A549 (cell line): ENCODE data around the gene SLC16A5.

Experiments used
- CTCF ChIP-seq: fragments of >200 bp; sonication (Bioruptor Twin); formaldehyde crosslinking; IDR thresholded peaks from 3 replicates; pipeline ENCODE4 v1.5.1; 2016
- ESRRA ChIP-seq: fragments of 150-350 bp; IDR thresholded peaks from 2 replicates; pipeline ENCODE4 v1.6.1; 2014; ENCODE audit warnings: mild to moderate bottlenecking, low read length, borderline replicate concordance
- HMGXB4 ChIP-seq: fragments of 250-450 bp; sonication (Bioruptor Pico); IDR thresholded peaks from 2 replicates; pipeline ENCODE4 v1.5.0; 2021; ENCODE audit warnings: mild to moderate bottlenecking, moderate library complexity, borderline replicate concordance
- MAFK ChIP-seq: fragments of 450-650 bp; IDR thresholded peaks from 2 replicates; pipeline ENCODE4 v1.6.1; 2014; ENCODE audit not compliant: partially characterized antibody
- MYC ChIP-seq: IDR thresholded peaks from 2 replicates; pipeline ENCODE4 v1.6.1; 2012; ENCODE audit warnings: mild to moderate bottlenecking, inconsistent platforms, low read length, improper control_type of control experiment, borderline replicate concordance
- NR3C1 ChIP-seq: fragments of >200 bp; sonication (Bioruptor Twin); formaldehyde crosslinking; IDR thresholded peaks from 3 replicates; pipeline ENCODE4 v1.6.1; 2017
- POLR2A ChIP-seq: IDR thresholded peaks from 2 replicates; pipeline ENCODE4 v1.6.1; 2012; ENCODE audit warnings: mild to moderate bottlenecking, low read length
- POLR2AphosphoS2 ChIP-seq: conservative IDR thresholded peaks from 2 replicates; pipeline ENCODE4 v1.6.1; 2012; ENCODE audit warnings: low read length, improper control_type of control experiment, inconsistent platforms
- RNF2 ChIP-seq: fragments of 200-600 bp; sonication (generic); IDR thresholded peaks from 2 replicates; pipeline ENCODE4 v1.6.1; 2016; ENCODE audit warnings: low read depth, mild to moderate bottlenecking, antibody characterized with exemption, moderate library complexity, borderline replicate concordance
- TP53 ChIP-seq: fragments of 250-450 bp; sonication (Bioruptor Pico); IDR thresholded peaks from 2 replicates; pipeline ENCODE4 v1.5.0; 2021; ENCODE audit warnings: mild to moderate bottlenecking, moderate library complexity
- ZFP36 ChIP-seq: fragments of 450-650 bp; IDR thresholded peaks from 2 replicates; pipeline ENCODE4 v1.6.1; 2014; ENCODE audit warnings: borderline replicate concordance; ENCODE audit not compliant: partially characterized antibody
- TF ChIP-seq, protein P1 (sequence below): fragments of 200-600 bp; sonication (generic); IDR thresholded peaks from 2 replicates; pipeline ENCODE4 v1.6.1; 2016; ENCODE audit warnings: antibody characterized with exemption, mild to moderate bottlenecking, moderate library complexity

GRCh38 chr17:75041656-75042280, 46.0 kb upstream of the SLC16A5 start:
- no peak for TF ChIP-seq RNF2
- TF ChIP-seq ESRRA, result no peak
- TF ChIP-seq CTCF, result no peak
- TF ChIP-seq ZFP36, result no peak
- TF ChIP-seq MYC, result no peak
- no peak for TF ChIP-seq POLR2A
- TF ChIP-seq MAFK, result no peak
- TF ChIP-seq, protein P1, sequence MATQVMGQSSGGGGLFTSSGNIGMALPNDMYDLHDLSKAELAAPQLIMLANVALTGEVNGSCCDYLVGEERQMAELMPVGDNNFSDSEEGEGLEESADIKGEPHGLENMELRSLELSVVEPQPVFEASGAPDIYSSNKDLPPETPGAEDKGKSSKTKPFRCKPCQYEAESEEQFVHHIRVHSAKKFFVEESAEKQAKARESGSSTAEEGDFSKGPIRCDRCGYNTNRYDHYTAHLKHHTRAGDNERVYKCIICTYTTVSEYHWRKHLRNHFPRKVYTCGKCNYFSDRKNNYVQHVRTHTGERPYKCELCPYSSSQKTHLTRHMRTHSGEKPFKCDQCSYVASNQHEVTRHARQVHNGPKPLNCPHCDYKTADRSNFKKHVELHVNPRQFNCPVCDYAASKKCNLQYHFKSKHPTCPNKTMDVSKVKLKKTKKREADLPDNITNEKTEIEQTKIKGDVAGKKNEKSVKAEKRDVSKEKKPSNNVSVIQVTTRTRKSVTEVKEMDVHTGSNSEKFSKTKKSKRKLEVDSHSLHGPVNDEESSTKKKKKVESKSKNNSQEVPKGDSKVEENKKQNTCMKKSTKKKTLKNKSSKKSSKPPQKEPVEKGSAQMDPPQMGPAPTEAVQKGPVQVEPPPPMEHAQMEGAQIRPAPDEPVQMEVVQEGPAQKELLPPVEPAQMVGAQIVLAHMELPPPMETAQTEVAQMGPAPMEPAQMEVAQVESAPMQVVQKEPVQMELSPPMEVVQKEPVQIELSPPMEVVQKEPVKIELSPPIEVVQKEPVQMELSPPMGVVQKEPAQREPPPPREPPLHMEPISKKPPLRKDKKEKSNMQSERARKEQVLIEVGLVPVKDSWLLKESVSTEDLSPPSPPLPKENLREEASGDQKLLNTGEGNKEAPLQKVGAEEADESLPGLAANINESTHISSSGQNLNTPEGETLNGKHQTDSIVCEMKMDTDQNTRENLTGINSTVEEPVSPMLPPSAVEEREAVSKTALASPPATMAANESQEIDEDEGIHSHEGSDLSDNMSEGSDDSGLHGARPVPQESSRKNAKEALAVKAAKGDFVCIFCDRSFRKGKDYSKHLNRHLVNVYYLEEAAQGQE, result no peak
- TF ChIP-seq NR3C1, result no peak
- TF ChIP-seq HMGXB4, result no peak
- no peak for TF ChIP-seq TP53
- TF ChIP-seq POLR2AphosphoS2, result no peak
